ENCODE measurements around the gene CYB5RL.

DNA sequence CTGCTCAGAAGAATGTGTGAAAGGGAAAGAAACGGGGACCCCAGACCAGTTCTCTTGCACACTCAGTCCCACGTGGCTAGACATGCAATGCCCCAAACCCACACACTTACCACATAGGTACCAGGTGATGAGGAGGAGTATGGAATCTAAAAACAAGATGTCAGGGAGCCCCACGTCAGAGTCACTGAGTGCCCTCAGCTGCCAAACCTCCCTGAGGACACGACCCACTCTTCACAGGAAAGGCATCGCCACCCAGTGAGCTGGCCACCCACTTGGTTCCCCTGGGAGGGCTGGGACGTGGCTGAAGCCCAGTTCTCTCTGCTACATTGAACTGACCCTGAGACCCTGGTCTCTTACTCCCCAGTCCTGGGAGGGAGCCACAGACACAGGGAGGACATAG lies 41.5 kb upstream of the CYB5RL start:
- TF ChIP-seq, protein P1, sequence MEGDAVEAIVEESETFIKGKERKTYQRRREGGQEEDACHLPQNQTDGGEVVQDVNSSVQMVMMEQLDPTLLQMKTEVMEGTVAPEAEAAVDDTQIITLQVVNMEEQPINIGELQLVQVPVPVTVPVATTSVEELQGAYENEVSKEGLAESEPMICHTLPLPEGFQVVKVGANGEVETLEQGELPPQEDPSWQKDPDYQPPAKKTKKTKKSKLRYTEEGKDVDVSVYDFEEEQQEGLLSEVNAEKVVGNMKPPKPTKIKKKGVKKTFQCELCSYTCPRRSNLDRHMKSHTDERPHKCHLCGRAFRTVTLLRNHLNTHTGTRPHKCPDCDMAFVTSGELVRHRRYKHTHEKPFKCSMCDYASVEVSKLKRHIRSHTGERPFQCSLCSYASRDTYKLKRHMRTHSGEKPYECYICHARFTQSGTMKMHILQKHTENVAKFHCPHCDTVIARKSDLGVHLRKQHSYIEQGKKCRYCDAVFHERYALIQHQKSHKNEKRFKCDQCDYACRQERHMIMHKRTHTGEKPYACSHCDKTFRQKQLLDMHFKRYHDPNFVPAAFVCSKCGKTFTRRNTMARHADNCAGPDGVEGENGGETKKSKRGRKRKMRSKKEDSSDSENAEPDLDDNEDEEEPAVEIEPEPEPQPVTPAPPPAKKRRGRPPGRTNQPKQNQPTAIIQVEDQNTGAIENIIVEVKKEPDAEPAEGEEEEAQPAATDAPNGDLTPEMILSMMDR (conservative IDR thresholded peaks at IDR 0.05; ENCODE audit: low read length): no peak
- TF ChIP-seq EZH2phosphoT487 (IDR thresholded peaks at IDR 0.05; ENCODE audit: borderline replicate concordance): no peak
